PFSK-1 (cell line): ENCODE measurements around the gene ATCAY.

Source experiments
- POLR2AphosphoS5 ChIP-seq: IDR thresholded peaks from 2 replicates; pipeline ENCODE4 v1.6.1; 2012; ENCODE audit warnings: low read depth, mild to moderate bottlenecking, control low read depth, low read length, moderate library complexity
- SIN3A ChIP-seq: IDR thresholded peaks from 2 replicates; pipeline ENCODE4 v1.6.1; 2012; ENCODE audit warnings: mild to moderate bottlenecking, low read length, moderate library complexity, borderline replicate concordance; ENCODE audit not compliant: insufficient read depth

DNA sequence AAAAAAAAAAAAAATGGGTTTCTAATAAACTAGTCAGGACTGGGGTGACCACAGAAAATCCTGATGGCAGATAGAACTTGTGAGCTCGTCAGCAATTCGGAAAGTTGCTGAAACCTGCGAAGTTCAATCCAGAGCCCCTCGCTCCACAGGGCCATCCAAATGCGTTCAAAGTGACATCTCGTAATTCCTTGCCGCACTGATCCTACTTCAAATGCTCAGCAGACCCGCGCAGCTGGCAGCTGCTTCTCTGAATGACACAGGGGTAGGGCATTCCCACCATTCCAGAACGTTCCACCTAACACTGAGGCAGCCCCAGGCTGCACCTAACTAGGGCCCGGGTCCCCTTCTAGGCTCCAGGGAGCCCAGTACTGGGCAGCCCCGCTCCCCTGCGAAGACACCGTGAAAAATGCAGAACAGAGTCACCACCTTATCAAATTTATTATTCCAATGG lies 95.2 kb downstream of the ATCAY start:
- TF ChIP-seq SIN3A (no peak), POLR2AphosphoS5 (peak; percentile 63; the same call in 1 of the 2 replicates)
